Muscle of arm (tissue), 12 donors: ENCODE results near the gene KIAA0753. TPM values are rescaled to one million over a fixed set of nuclear protein-coding genes. Genes with fewer than 3 reads are reported as not detected.

Experiments used
- DNase-seq: peaks from one replicate; pipeline ENCODE4 v3.0.0-alpha.2; 2013
- polyA plus RNA-seq, 12 donors: library from polyadenylated mRNA; unstranded; fragments of 120-200 nt; gene quantifications; one replicate each; pipeline ENCODE4 v1.2.1, GENCODE V29; 2013; ENCODE audit not compliant: insufficient read length in 12 of 12

The KIAA0753 gene
- polyA plus RNA-seq, 12 donors, result 10.9 to 41.8 (median 12.7) TPM; not detected in 1

DNA sequence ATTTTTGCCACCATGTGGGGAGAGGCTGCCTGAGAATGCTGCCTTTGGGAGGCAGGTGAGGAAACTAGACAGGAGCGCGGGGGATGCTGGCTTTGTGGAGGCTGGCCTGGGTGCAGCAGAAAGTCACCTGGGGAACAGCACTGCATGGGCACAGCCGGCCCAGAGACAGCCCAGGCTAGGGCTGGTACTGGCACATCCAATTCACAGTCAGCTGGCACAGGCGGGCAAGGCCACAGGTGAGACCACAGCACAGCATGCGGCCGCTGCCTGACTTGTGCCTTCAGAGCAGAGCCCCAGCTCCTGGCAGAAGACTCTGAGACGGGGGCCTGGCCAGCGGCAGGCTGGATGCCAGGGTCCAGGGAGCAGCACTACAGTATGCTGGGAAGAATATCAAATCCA is 67.5 kb downstream of the KIAA0753 start:
- DNase-seq, result no peak

DNA sequence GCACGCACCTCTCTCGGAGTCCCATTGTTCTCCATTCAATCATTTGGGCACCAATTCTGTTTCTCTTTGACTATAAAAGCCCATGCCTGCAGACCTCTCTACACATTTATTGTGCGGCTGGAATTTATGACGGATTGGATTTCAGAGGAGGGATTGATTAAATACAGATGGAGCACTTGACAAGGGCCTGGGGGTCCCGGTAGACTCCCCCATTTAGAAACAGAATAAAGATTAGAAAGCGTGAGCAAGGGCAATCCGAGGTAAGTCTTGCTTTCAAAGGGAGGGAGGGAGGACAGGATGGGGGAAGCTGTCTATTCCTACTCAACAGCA is 69.1 kb downstream of the KIAA0753 start:
- no peak for DNase-seq

DNA sequence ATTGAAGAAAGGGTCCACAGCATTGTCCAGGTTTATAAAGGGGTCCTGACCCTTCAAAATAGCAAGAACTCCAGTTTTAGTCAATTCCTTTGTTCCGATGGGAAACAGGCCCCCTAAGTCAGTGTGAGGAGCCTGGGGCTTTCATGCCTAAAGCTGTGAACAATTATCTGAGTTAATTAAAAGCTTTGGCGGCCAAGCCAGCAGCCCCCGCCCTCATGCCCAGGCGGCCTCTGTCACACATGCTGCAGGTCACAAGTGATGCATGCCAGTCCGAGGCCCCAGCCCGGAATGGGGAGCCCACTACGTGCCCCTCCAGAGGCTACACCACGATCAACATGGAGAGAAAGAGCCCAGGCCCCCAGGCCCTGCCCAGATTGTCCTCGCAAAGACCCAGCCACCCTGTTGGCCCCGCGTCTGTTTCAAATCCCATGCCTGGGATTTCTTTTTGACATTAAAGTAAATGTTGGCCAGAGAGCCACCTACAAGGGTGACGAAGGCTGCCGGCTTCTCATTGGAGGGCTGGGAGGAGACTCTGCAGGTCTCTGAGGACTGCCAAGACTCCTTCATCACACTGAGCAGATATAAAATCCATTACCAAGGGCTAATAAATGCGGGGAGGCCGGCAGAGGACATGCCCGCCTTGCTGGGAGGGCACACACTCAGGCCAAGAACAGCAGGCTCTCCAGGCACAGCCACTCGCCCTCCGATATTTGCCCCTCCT is 69.6 kb downstream of the KIAA0753 start:
- no peak for DNase-seq

GRCh38 chr17:6569370-6570285 is 70.9 kb downstream of the KIAA0753 start:
- no peak for DNase-seq

DNA sequence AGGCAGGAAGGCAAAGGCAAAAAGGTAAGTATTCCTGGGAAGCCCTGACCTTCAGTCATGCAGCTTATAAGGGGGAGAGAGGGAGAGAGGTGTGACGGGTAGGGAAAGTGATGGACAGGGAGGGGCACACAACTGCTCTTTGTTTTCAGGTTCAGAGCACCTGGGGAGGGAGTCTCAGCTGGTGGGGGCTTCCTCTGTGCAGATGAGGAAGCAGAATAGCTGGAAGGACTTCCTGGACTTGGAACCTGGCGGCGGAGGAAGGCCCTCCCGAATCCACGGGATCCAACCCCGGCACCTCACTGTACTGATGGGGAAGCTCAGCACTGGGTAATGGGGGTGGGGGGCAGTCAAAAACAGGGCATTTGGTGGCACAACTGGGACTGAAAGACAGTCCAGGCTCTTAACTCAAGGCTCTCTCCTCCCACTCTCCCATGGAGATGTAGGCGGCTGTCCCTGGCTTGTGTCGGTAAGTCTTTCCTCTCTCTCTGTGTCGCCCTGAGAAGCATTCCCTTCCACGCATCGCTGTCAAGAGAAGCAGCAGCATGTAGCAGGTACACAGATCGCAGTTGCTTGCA is 72.2 kb downstream of the KIAA0753 start:
- DNase-seq, result no peak

DNA sequence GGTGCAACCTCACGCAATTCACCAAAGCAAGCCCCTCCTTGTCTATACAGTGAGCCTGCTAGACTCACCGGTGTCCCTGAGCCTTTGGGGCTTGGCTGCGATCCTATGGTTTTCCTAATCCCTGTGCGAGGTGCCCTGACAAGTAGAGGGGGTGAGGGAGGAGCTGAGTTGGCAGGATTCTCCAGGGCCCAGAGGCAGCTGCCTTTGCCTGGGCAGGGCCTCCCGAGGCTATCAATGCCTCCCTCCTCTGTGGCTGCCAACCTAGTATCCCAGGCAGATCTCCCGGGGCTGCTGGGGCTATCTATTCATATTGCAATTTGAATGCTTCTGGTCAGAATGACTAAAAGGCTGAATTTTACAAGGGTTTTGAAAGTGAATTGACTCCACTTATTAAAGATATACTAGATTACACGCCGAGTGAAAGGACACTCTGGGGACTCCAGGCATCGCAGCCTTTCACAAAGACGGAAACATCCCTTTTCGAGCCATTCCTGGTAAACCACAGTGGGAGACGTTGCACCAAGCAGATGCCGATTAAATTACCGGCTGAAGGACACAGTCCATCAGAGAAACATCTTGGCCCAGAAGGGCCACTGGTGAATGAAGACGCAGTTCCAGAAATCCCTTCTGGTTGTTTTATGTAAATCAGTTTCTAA is 72.9 kb downstream of the KIAA0753 start:
- no peak for DNase-seq

- no peak for DNase-seq
These were observed 79.1 kb downstream of the KIAA0753 start for GRCh38 chr17:6561446-6561845.

- DNase-seq, result no peak
These were observed 80.0 kb downstream of the KIAA0753 start for GRCh38 chr17:6560496-6560895.

DNA sequence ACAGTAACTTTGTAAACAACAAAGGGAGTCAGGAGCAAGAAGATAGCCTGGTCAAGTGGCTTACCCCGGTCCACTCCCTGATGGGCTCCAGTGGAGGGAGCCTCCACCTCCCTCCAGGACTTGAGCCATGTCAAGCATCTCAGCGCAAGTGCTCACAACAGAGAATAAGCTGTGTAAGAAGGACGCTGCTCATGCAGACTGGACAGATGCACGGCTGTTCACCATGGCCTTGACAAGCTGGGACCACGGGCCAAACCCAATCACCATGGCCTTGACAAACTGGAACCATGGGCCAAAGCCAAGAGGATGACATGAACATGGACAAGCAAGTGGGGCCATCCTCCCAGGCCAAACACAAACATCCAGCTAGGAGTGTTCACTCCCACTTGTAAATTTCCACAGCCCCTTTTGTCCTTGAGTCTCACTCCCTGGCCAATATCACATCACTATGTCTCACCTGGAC is 80.7 kb downstream of the KIAA0753 start:
- no peak for DNase-seq

- no peak for DNase-seq
These were observed 81.4 kb downstream of the KIAA0753 start for GRCh38 chr17:6558932-6559752.

- DNase-seq, result no peak
These were observed 82.2 kb downstream of the KIAA0753 start for GRCh38 chr17:6558276-6558675.

- DNase-seq, result no peak
These were observed 83.5 kb downstream of the KIAA0753 start for GRCh38 chr17:6557040-6557438.

- no peak for DNase-seq
These were observed 84.1 kb downstream of the KIAA0753 start, which contains the start of gene PITPNM3 for GRCh38 chr17:6556121-6557039. Gene PITPNM3 (minus strand): TSS chr17:6556555. CDS start chr17:6556406, 149 bp downstream.

GRCh38 chr17:6555331-6556120 is 85.0 kb downstream of the KIAA0753 start:
- DNase-seq, result no peak

DNA sequence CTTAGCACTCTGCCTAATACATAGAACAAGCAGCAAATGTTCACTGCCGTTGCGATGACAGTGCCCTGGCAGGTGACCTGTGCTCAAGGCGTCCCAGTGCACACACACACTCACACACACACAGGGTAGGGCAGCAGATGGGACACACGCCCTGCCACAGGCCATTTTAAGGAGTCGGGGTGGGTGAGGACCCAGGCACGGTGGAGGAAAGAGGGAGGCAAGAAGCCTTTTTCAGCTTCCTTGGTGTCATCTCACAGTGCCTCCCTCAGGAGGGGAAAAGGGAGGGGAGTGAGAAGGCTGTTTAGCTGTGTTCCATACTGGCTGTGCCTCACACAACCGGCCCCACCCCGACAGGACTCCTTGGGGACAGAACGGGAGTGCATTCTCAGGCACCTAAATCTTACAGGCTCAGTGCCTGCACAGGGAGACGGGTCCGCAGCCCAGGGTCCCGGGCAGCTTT is 85.6 kb downstream of the KIAA0753 start:
- DNase-seq, result no peak

DNA sequence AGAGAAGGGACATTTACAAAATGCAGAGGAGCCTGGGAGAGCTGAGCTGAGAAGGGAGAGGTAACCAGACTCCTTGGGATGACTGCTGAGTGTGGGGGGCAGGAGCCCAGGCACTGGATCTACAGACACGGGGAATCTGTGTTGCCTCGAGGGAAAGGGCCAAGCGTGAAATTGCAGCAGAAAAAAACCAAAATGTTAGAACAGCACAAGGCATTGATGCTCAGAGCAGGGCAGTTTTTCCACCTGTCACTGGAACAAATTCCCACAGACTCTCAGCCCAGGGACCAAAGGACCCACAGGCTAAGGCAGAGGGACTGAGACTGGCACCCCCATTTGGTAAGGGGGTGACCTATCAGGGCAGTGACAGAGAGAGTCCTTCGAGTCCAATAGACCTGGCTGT is 86.2 kb downstream of the KIAA0753 start:
- no peak for DNase-seq

- no peak for DNase-seq
These were observed 88.5 kb downstream of the KIAA0753 start for GRCh38 chr17:6551869-6552531.

DNA sequence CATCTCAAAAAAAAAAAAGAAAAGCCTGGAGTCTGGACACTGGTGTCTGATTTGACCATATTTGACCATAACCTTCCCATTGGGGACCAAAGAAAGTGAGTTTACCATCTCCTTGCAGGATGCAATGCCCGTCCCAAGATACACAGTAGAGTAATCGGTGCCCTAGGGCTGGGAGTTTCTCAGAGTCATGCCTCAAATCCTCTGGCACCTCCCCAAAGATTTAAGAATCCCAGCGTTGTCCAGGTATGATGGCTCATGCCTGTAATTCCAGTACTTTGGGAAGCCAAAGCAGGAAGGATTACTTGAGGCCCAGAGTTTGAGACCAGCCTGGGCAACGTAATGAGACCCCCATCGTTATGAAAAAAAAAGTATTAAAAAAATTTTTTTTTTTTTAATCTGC is 89.2 kb downstream of the KIAA0753 start:
- no peak for DNase-seq
